ENCODE measurements around the gene ZNF385B.

The ZNF385B gene

GRCh38 chr2:179677746-179678505 lies 183.5 kb downstream of the ZNF385B start:
- TF ChIP-seq POLR2AphosphoS5 (IDR thresholded peaks at IDR 0.05; ENCODE audit: low read depth, low read length) = no peak

- TF ChIP-seq SIN3A (IDR thresholded peaks at IDR 0.05; ENCODE audit: borderline replicate concordance, insufficient read depth, low read length) (no peak), FOXP2 (optimal IDR thresholded peaks at IDR 0.05; ENCODE audit: borderline replicate concordance, extremely low read depth, extremely low read length, insufficient read depth) (no peak)
Observed at GRCh38 chr2:179677077-179677688, 184.2 kb downstream of the ZNF385B start.

GRCh38 chr2:179675435-179675834 lies 186.0 kb downstream of the ZNF385B start:
- TF ChIP-seq REST (IDR thresholded peaks at IDR 0.05; ENCODE audit: insufficient read depth in 1 of 2, low read depth in 2 of 2, low read length in 2 of 2) = no peak
- no peak for TF ChIP-seq TAF1 (IDR thresholded peaks at IDR 0.05; ENCODE audit: borderline replicate concordance, insufficient read depth, low read length)

- no peak for TF ChIP-seq REST (IDR thresholded peaks at IDR 0.05; ENCODE audit: insufficient read depth in 1 of 2, low read depth in 2 of 2, low read length in 2 of 2)
- TF ChIP-seq FOXP2 (optimal IDR thresholded peaks at IDR 0.05; ENCODE audit: borderline replicate concordance, extremely low read depth, extremely low read length, insufficient read depth) = no peak
- no peak for TF ChIP-seq POLR2AphosphoS5 (IDR thresholded peaks at IDR 0.05; ENCODE audit: low read depth, low read length)
- TF ChIP-seq TAF1 (IDR thresholded peaks at IDR 0.05; ENCODE audit: borderline replicate concordance, insufficient read depth, low read length) = no peak
- no peak for TF ChIP-seq SIN3A (IDR thresholded peaks at IDR 0.05; ENCODE audit: borderline replicate concordance, insufficient read depth, low read length)
Observed at GRCh38 chr2:179671043-179671981, 190.1 kb downstream of the ZNF385B start.

GRCh38 chr2:179669196-179669595 lies 192.2 kb downstream of the ZNF385B start:
- no peak for TF ChIP-seq SIN3A (IDR thresholded peaks at IDR 0.05; ENCODE audit: borderline replicate concordance, insufficient read depth, low read length)
- no peak for TF ChIP-seq POLR2AphosphoS5 (IDR thresholded peaks at IDR 0.05; ENCODE audit: low read depth, low read length)
- TF ChIP-seq REST (IDR thresholded peaks at IDR 0.05; ENCODE audit: insufficient read depth in 1 of 2, low read depth in 2 of 2, low read length in 2 of 2) = no peak
- TF ChIP-seq TAF1 (IDR thresholded peaks at IDR 0.05; ENCODE audit: borderline replicate concordance, insufficient read depth, low read length) = no peak
- TF ChIP-seq FOXP2 (optimal IDR thresholded peaks at IDR 0.05; ENCODE audit: borderline replicate concordance, extremely low read depth, extremely low read length, insufficient read depth) = no peak
